Ishikawa (cell line): ENCODE data around the gene CACNG8.

Experiments
- CEBPB ChIP-seq: IDR thresholded peaks from 2 replicates; pipeline ENCODE4 v1.6.1; 2012
- CREB1 ChIP-seq: IDR thresholded peaks from 2 replicates; pipeline ENCODE4 v1.6.1; 2012; ENCODE audit warnings: low read depth
- EGR1 ChIP-seq: IDR thresholded peaks from 2 replicates; pipeline ENCODE4 v1.6.1; 2012
- EP300 ChIP-seq: IDR thresholded peaks from 2 replicates; pipeline ENCODE4 v1.6.1; 2012; ENCODE audit warnings: borderline replicate concordance
- FOXM1 ChIP-seq: IDR thresholded peaks from 2 replicates; pipeline ENCODE4 v1.6.1; 2012; ENCODE audit warnings: low read depth, borderline replicate concordance
- MAX ChIP-seq: IDR thresholded peaks from 2 replicates; pipeline ENCODE4 v1.6.1; 2012
- NFIC ChIP-seq: IDR thresholded peaks from 2 replicates; pipeline ENCODE4 v1.6.1; 2012
- RAD21 ChIP-seq: IDR thresholded peaks from 2 replicates; pipeline ENCODE4 v1.6.1; 2012; ENCODE audit warnings: low read depth
- REST ChIP-seq: IDR thresholded peaks from 2 replicates; pipeline ENCODE4 v1.6.1; 2012; ENCODE audit warnings: low read depth, mild to moderate bottlenecking
- TAF1 ChIP-seq: IDR thresholded peaks from 2 replicates; pipeline ENCODE4 v1.6.1; 2012; ENCODE audit warnings: low read depth, mild to moderate bottlenecking
- TCF12 ChIP-seq: IDR thresholded peaks from 2 replicates; pipeline ENCODE4 v1.6.1; 2012; ENCODE audit warnings: low read depth
- TEAD4 ChIP-seq: IDR thresholded peaks from 2 replicates; pipeline ENCODE4 v1.6.1; 2012
- USF1 ChIP-seq: IDR thresholded peaks from 2 replicates; pipeline ENCODE4 v1.6.1; 2012
- YY1 ChIP-seq: IDR thresholded peaks from 2 replicates; pipeline ENCODE4 v1.6.1; 2012; ENCODE audit warnings: low read depth
- ZBTB7A ChIP-seq: IDR thresholded peaks from 2 replicates; pipeline ENCODE4 v1.6.1; 2012; ENCODE audit warnings: low read depth

The CACNG8 gene

DNA sequence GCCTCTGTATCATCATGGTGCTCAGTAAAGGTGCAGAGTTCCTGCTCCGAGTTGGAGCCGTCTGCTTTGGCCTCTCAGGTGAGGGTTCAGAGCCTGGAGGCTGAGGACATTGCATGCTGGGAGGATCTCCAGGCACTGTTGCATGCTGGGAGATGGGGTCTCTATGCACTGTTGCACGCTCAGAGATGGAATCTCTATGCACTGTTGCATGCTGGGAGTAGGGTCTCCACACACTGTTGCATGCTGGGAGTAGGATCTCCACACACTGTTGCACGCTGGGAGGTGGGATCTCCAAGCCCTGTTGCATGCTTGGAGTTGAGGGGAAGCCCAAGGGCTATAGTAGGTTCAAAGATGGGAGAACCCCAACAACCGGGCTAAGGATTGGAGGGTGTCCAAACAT is 37.0 kb downstream of the CACNG8 start:
- TF ChIP-seq TCF12 (no peak), MAX (no peak), CREB1 (no peak), REST (no peak), TAF1 (no peak), ZBTB7A (no peak), CEBPB (no peak)

GRCh38 chr19:54001496-54001895 is 38.8 kb downstream of the CACNG8 start:
- TF ChIP-seq EP300 (no peak), ZBTB7A (no peak), FOXM1 (no peak), EGR1 (no peak), CREB1 (no peak), USF1 (no peak), TAF1 (no peak), YY1 (no peak), NFIC (no peak), CEBPB (no peak), REST (no peak), MAX (no peak)

- no peak for TF ChIP-seq USF1
- TF ChIP-seq TCF12 = no peak
- no peak for TF ChIP-seq CEBPB
- TF ChIP-seq RAD21 = no peak
- no peak for TF ChIP-seq NFIC
- no peak for TF ChIP-seq MAX
- no peak for TF ChIP-seq EP300
- no peak for TF ChIP-seq EGR1
- no peak for TF ChIP-seq CREB1
- no peak for TF ChIP-seq TEAD4
- no peak for TF ChIP-seq FOXM1
- no peak for TF ChIP-seq ZBTB7A
- no peak for TF ChIP-seq TAF1
- no peak for TF ChIP-seq REST
- no peak for TF ChIP-seq YY1
Observed at GRCh38 chr19:54002495-54003315, 40.0 kb downstream of the CACNG8 start.

DNA sequence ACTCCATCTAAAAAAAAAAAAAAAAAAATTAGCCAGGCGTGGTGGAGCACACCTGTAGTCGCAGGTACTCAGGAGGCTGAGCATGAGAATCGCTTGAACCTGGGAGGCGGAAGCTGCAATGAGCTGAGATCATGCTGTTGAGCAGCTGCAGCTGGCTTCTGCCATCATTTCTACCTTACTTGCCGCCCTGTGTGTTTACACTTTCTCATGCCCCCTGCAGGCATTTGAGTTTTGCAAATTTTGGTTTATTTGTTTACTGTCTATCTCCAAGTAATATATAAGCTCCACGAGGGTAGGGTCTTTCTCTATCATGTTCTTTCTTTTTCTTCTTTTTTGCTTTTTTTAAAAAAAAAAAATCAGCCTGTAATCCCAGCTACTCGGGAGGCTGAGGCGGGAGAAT is 46.7 kb downstream of the CACNG8 start:
- TF ChIP-seq FOXM1 (no peak), TEAD4 (no peak), NFIC (no peak), EGR1 (no peak), RAD21 (no peak), ZBTB7A (no peak), CREB1 (no peak), EP300 (no peak), REST (no peak), TAF1 (no peak), YY1 (no peak), USF1 (no peak), CEBPB (no peak), TCF12 (no peak), MAX (no peak)
